ENCODE data around the gene NPEPL1. TPM values are rescaled to one million over a fixed set of nuclear protein-coding genes. Genes with fewer than 3 reads are reported as not detected.

Gene NPEPL1
- total RNA-seq, 4 donors from 2014 or later, result 41.6 to 56.0 (median 47.2) TPM

- Histone ChIP-seq H3K4me1 (no peaks in the 10 kb centered on the region), H3K27ac (no peak overlapping the region), H3K9me3 (no peaks in the 10 kb centered on the region), H3K4me3 (replicated peaks in 1 of 3) (no peak overlapping the region), H3K36me3 (no peaks in the 10 kb centered on the region), H3K27me3 (no peaks in the 10 kb centered on the region)
- 94 to 98% methylated on average over 16 to 24 of the region's 24 CpGs for WGBS, 2 donors
- no peak for DNase-seq
- TF ChIP-seq CTCF (IDR thresholded peaks at IDR 0.05) (no peak), POLR2A (IDR thresholded peaks at IDR 0.05) (no peak)
- intact Hi-C loops (cut with DNase I), result no loop called here
Observed at GRCh38 chr20:58713801-58714339, 21.3 kb downstream of the NPEPL1 start.

- no peak overlapping the region for H3K4me3 ChIP-seq (replicated peaks in 1 of 3)
- no peaks in the 10 kb centered on the region for H3K4me1 ChIP-seq
- H3K9me3 ChIP-seq, result no peaks in the 10 kb centered on the region
- DNase-seq, result no peak
- no peak overlapping the region for H3K27ac ChIP-seq
- 92 to 96% methylated on average over 6 to 13 of the region's 16 CpGs for WGBS, 2 donors
- intact Hi-C loops (cut with DNase I), result no loop called here
- H3K27me3 ChIP-seq, result no peaks in the 10 kb centered on the region
- no peak for TF ChIP-seq CTCF (IDR thresholded peaks at IDR 0.05)
- no peak for TF ChIP-seq POLR2A (IDR thresholded peaks at IDR 0.05)
- H3K36me3 ChIP-seq, result no peaks in the 10 kb centered on the region
Observed at GRCh38 chr20:58714340-58714922, 21.8 kb downstream of the NPEPL1 start.

- H3K27ac ChIP-seq, result no peak overlapping the region
- 92 to 93% methylated on average over 8 to 9 of the region's 14 CpGs for WGBS, 2 donors
- H3K4me3 ChIP-seq (replicated peaks in 1 of 3), result no peak overlapping the region
- no peaks in the 10 kb centered on the region for H3K36me3 ChIP-seq
- no peaks in the 10 kb centered on the region for H3K27me3 ChIP-seq
- no peaks in the 10 kb centered on the region for H3K4me1 ChIP-seq
- intact Hi-C loops (cut with DNase I), result no loop called here
- TF ChIP-seq CTCF (IDR thresholded peaks at IDR 0.05), result no peak
- no peak for TF ChIP-seq POLR2A (IDR thresholded peaks at IDR 0.05)
- no peaks in the 10 kb centered on the region for H3K9me3 ChIP-seq
- no peak for DNase-seq
Observed at GRCh38 chr20:58714923-58715351, 22.3 kb downstream of the NPEPL1 start.

- no peaks in the 10 kb centered on the region for H3K36me3 ChIP-seq
- intact Hi-C loops (cut with DNase I), result no loop called here
- no peaks in the 10 kb centered on the region for H3K27me3 ChIP-seq
- TF ChIP-seq CTCF (IDR thresholded peaks at IDR 0.05) (no peak), POLR2A (IDR thresholded peaks at IDR 0.05) (no peak)
- H3K27ac ChIP-seq, result no peak overlapping the region
- 86 to 87% methylated on average over 10 to 11 of the region's 11 CpGs for WGBS, 2 donors
- no peaks in the 10 kb centered on the region for H3K4me1 ChIP-seq
- no peak overlapping the region for H3K4me3 ChIP-seq (replicated peaks in 1 of 3)
- no peak for DNase-seq
- H3K9me3 ChIP-seq, result no peaks in the 10 kb centered on the region
Observed at GRCh38 chr20:58715391-58715800, 22.8 kb downstream of the NPEPL1 start.

GRCh38 chr20:58715801-58716475, 23.3 kb downstream of the NPEPL1 start:
- no peak for TF ChIP-seq POLR2A (IDR thresholded peaks at IDR 0.05)
- Histone ChIP-seq H3K36me3 (no peaks in the 10 kb centered on the region), H3K27ac (no peak overlapping the region), H3K4me1 (no peaks in the 10 kb centered on the region), H3K27me3 (no peaks in the 10 kb centered on the region), H3K9me3 (no peaks in the 10 kb centered on the region), H3K4me3 (replicated peaks in 1 of 3) (no peak overlapping the region)
- 84 to 89% methylated on average over 8 of the region's 18 CpGs for WGBS, 2 donors
- DNase-seq, result no peak
- intact Hi-C loops (cut with DNase I), result no loop called here
